Panc1 (cell line): ENCODE results near the gene MAPK10. TPM values are rescaled to one million over a fixed set of nuclear protein-coding genes. Genes with fewer than 3 reads are reported as not detected.

ENCODE experiments used
- ATAC-seq: fragments of 200-7000 bp; cut with Tn5 transposase; 2 replicates; pipeline ENCODE4 v1.9.1; 2020; ENCODE audit warnings: mild to moderate bottlenecking, moderate library complexity
- BruUV-seq: library from RNA; stranded (reverse); fragments of 400-500 nt; replicated peaks from 2 replicates; lab custom pipeline; 2021; lab: Mats Ljungman, UMichigan
- CTCF ChIA-PET: fragments of 300-600 bp; sonication (Branson Sonifier 250); formaldehyde crosslinking; loops from one replicate; lab custom pipeline; 2022; ENCODE audit warnings: antibody characterized with exemption; lab: Charles Lee
- POLR2A ChIA-PET: fragments of 300-600 bp; sonication (Branson Sonifier 250); formaldehyde crosslinking; loops from one replicate; lab custom pipeline; 2022; ENCODE audit warnings: antibody characterized with exemption; lab: Charles Lee
- DNase-seq: peaks from one replicate; pipeline ENCODE4 v3.0.0-alpha.2; 2010; ENCODE audit warnings: low read depth, low spot score
- H3K27ac ChIP-seq: 2 replicates; pipeline ENCODE4 v1.5.1; 2011; ENCODE audit warnings: mild to moderate bottlenecking, low read length, inconsistent platforms
- H3K27me3 ChIP-seq: fragments of 200-500 bp; sonication (Bioruptor generic); 2 replicates; pipeline ENCODE4 v1.6.0; 2014; ENCODE audit warnings: low read length, inconsistent platforms; ENCODE audit not compliant: control insufficient read depth, insufficient read depth
- H3K36me3 ChIP-seq: fragments of 200-500 bp; sonication (Bioruptor generic); 2 replicates; pipeline ENCODE4 v1.5.1; 2014; ENCODE audit warnings: inconsistent platforms, mild to moderate bottlenecking, low read length, moderate library complexity; ENCODE audit not compliant: control insufficient read depth, insufficient read depth
- H3K4me1 ChIP-seq: 2 replicates; pipeline ENCODE4 v1.5.1; 2011; ENCODE audit warnings: inconsistent platforms, mild to moderate bottlenecking, low read length, moderate library complexity; ENCODE audit not compliant: control insufficient read depth, insufficient read depth
- H3K4me3 ChIP-seq, 2 experiments: 2 replicates each; pipeline ENCODE4 v1.5.1; 2011 to 2012; ENCODE audit warnings: low read depth in 2 of 2, low read length in 2 of 2, mild to moderate bottlenecking in 2 of 2, inconsistent platforms in 1 of 2, moderate library complexity in 1 of 2
- H3K9me3 ChIP-seq: fragments of 200-500 bp; sonication (Bioruptor generic); 2 replicates; pipeline ENCODE4 v1.5.1; 2014; ENCODE audit warnings: low read depth, mild to moderate bottlenecking, inconsistent platforms, low read length, moderate library complexity; ENCODE audit not compliant: control insufficient read depth, insufficient read depth
- CTCF ChIP-seq: fragments of 450-650 bp; IDR thresholded peaks from 2 replicates; pipeline ENCODE4 v1.5.1; 2017; ENCODE audit warnings: mild to moderate bottlenecking
- POLR2AphosphoS5 ChIP-seq: IDR thresholded peaks from 2 replicates; pipeline ENCODE4 v1.6.1; 2012; ENCODE audit warnings: mild to moderate bottlenecking, low read depth, low read length, moderate library complexity
- REST ChIP-seq, 2 experiments: IDR thresholded peaks; 2 replicates each; pipeline ENCODE4 v1.6.1; 2011 to 2012; ENCODE audit warnings: low read depth in 2 of 2, control low read depth in 1 of 2, low read length in 1 of 2, mild to moderate bottlenecking in 1 of 2, moderate library complexity in 1 of 2; ENCODE audit not compliant: insufficient read depth in 1 of 2
- SIN3A ChIP-seq: IDR thresholded peaks from 2 replicates; pipeline ENCODE4 v1.6.1; 2012; ENCODE audit warnings: low read depth, mild to moderate bottlenecking, low read length, moderate library complexity, borderline replicate concordance; ENCODE audit not compliant: insufficient read depth
- TCF7L2 ChIP-seq: IDR thresholded peaks from 2 replicates; pipeline ENCODE4 v1.6.1; 2011; ENCODE audit warnings: mild to moderate bottlenecking, low read depth, low read length, inconsistent platforms
- in situ Hi-C: cut with HindIII; loops from 2 replicates; pipeline ENCODE4 v1.10.0; 2016; ENCODE audit warnings: low sequenced_read_pairs, low pct_unique_long_range_greater_than_20kb
- intact Hi-C: fragments of 100-400 bp; cut with micrococcal nuclease; formaldehyde crosslinking; loops from one replicate; pipeline ENCODE4 v1.10.0; 2022; ENCODE audit not compliant: unreplicated experiment
- total RNA-seq: library from RNA; stranded (reverse); gene quantifications from one replicate; pipeline ENCODE4 v1.2.1, GENCODE V29; 2021; ENCODE audit not compliant: unreplicated experiment

Gene MAPK10
- total RNA-seq, 1 experiment from 2014 or later = 0.85 TPM

GRCh38 chr4:86389664-86390063 is 29.8 kb upstream of the MAPK10 start:
- no peak overlapping the region for H3K27ac ChIP-seq
- POLR2A ChIA-PET = no interaction called here
- DNase-seq = no peak
- CTCF ChIA-PET = no interaction called here
- H3K4me1 ChIP-seq = no peaks in the 10 kb centered on the region
- TF ChIP-seq REST (IDR thresholded peaks at IDR 0.05; ENCODE audit: insufficient read depth in 1 of 2, low read depth in 2 of 2, low read length in 1 of 2) (no peak), POLR2AphosphoS5 (no peak), CTCF (no peak), SIN3A (no peak), TCF7L2 (no peak)
- in situ Hi-C loops (no loop called here), intact Hi-C loops (no loop called here)
- no peaks in the 10 kb centered on the region for H3K36me3 ChIP-seq
- H3K9me3 ChIP-seq = no peaks in the 10 kb centered on the region
- BruUV-seq = no TSS peak
- ATAC-seq = no peak
- no peak overlapping the region for H3K4me3 ChIP-seq
- no peaks in the 10 kb centered on the region for H3K27me3 ChIP-seq

- ChIA-PET POLR2A (interaction anchor here (0.6 kb wide), 1 partner anchor 224 kb away, joined by 4 read pairs; no protein-coding TSS in a partner anchor), CTCF (no interaction called here)
- no peak for ATAC-seq
- Histone ChIP-seq H3K4me3 (no peak overlapping the region), H3K4me1 (no peaks in the 10 kb centered on the region), H3K36me3 (no peaks in the 10 kb centered on the region), H3K27ac (no peak overlapping the region), H3K27me3 (no peaks in the 10 kb centered on the region), H3K9me3 (no peaks in the 10 kb centered on the region)
- in situ Hi-C loops = no loop called here
- intact Hi-C loops = no loop called here
- no peak for TF ChIP-seq CTCF
- no TSS peak for BruUV-seq
- no peak for DNase-seq
Measured at GRCh38 chr4:86388252-86388651, 28.4 kb upstream of the MAPK10 start.
